ENCODE measurements around the gene CHCT1.
"Not testable (repeated sequence)": the region's sequence is repeated elsewhere in the genome, so short reads cannot be mapped to it uniquely, and the experiment has no call there.

CHCT1 gene

GRCh38 chr17:60419003-60419402, 3.3 kb upstream of the CHCT1 start:
- not testable (repeated sequence) for H2AFZ ChIP-seq (ENCODE audit: insufficient read depth, low read length, poor library complexity); H3K4me3 ChIP-seq (ENCODE audit: low read depth, low read length); H4K8ac ChIP-seq (ENCODE audit: low read depth, low read length); H2BK12ac ChIP-seq (ENCODE audit: low read length); H3K27me3 ChIP-seq (ENCODE audit: insufficient read depth, low read length); H3K4me2 ChIP-seq (ENCODE audit: low read length); H2BK120ac ChIP-seq (ENCODE audit: insufficient read depth, low read length, poor library complexity); H2AK5ac ChIP-seq (ENCODE audit: low read length); H3K36me3 ChIP-seq (ENCODE audit: control insufficient read depth in 1 of 2, insufficient read depth in 2 of 2, low read length in 2 of 2); H4K91ac ChIP-seq (ENCODE audit: low read depth, low read length); H3K14ac ChIP-seq (ENCODE audit: low read length); H2BK5ac ChIP-seq (ENCODE audit: low read depth, low read length, poor library complexity); H3K9me3 ChIP-seq (ENCODE audit: insufficient read depth, low read depth, low read length); H3K27ac ChIP-seq (ENCODE audit: low read depth, low read length); H3K23ac ChIP-seq (ENCODE audit: low read length); DNase-seq; H3K79me2 ChIP-seq (ENCODE audit: control insufficient read depth, insufficient read depth, low read length, poor library complexity); H3K4me1 ChIP-seq (ENCODE audit: control insufficient read depth in 1 of 2, insufficient read depth in 2 of 2, low read length in 2 of 2); H4K12ac ChIP-seq (ENCODE audit: low read depth, low read length); H3K18ac ChIP-seq (ENCODE audit: low read length); H3K79me1 ChIP-seq (ENCODE audit: low read length); H3K4ac ChIP-seq (ENCODE audit: low read depth, low read length); H3K9ac ChIP-seq (ENCODE audit: low read length)
- WGBS (ENCODE audit: extremely low coverage, insufficient coverage, insufficient read length), result no CpG with 5 or more reads among the region's 4 CpGs

- H4K91ac ChIP-seq (ENCODE audit: low read depth, low read length); H3K79me2 ChIP-seq (ENCODE audit: control insufficient read depth, insufficient read depth, low read length, poor library complexity); H3K18ac ChIP-seq (ENCODE audit: low read length); H2AK5ac ChIP-seq (ENCODE audit: low read length); H3K4me1 ChIP-seq (ENCODE audit: control insufficient read depth in 1 of 2, insufficient read depth in 2 of 2, low read length in 2 of 2); H3K36me3 ChIP-seq (ENCODE audit: control insufficient read depth in 1 of 2, insufficient read depth in 2 of 2, low read length in 2 of 2); H3K79me1 ChIP-seq (ENCODE audit: low read length); H3K23ac ChIP-seq (ENCODE audit: low read length); H3K4ac ChIP-seq (ENCODE audit: low read depth, low read length); H4K8ac ChIP-seq (ENCODE audit: low read depth, low read length); H3K27ac ChIP-seq (ENCODE audit: low read depth, low read length); H3K4me3 ChIP-seq (ENCODE audit: low read depth, low read length); H3K9me3 ChIP-seq (ENCODE audit: insufficient read depth, low read depth, low read length); H4K12ac ChIP-seq (ENCODE audit: low read depth, low read length); H3K4me2 ChIP-seq (ENCODE audit: low read length); H2AFZ ChIP-seq (ENCODE audit: insufficient read depth, low read length, poor library complexity); H3K9ac ChIP-seq (ENCODE audit: low read length); H2BK5ac ChIP-seq (ENCODE audit: low read depth, low read length, poor library complexity); H3K27me3 ChIP-seq (ENCODE audit: insufficient read depth, low read length); H2BK12ac ChIP-seq (ENCODE audit: low read length); H2BK120ac ChIP-seq (ENCODE audit: insufficient read depth, low read length, poor library complexity); DNase-seq; H3K14ac ChIP-seq (ENCODE audit: low read length): not testable (repeated sequence)
- no CpG with 5 or more reads among the region's 7 CpGs for WGBS (ENCODE audit: extremely low coverage, insufficient coverage, insufficient read length)
Measured at GRCh38 chr17:60419875-60420274, 2.4 kb upstream of the CHCT1 start.

- Histone ChIP-seq H2AFZ (ENCODE audit: insufficient read depth, low read length, poor library complexity) (peak overlapping the region; percentile 76), H3K4ac (ENCODE audit: low read depth, low read length) (no peak overlapping the region), H3K14ac (ENCODE audit: low read length) (peak overlapping the region; percentile 59), H3K79me2 (ENCODE audit: control insufficient read depth, insufficient read depth, low read length, poor library complexity) (peaks cover 2% of the 10 kb centered on the region), H4K91ac (ENCODE audit: low read depth, low read length) (peak overlapping the region; percentile 48), H3K18ac (ENCODE audit: low read length) (peak overlapping the region; percentile 55), H4K8ac (ENCODE audit: low read depth, low read length) (peak overlapping the region; percentile 89), H3K79me1 (ENCODE audit: low read length) (peaks cover 5% of the 10 kb centered on the region), H3K4me1 (ENCODE audit: control insufficient read depth in 1 of 2, insufficient read depth in 2 of 2, low read length in 2 of 2) (peaks cover 0 to 2% of the 10 kb centered on the region in 2 experiments), H3K4me2 (ENCODE audit: low read length) (peak overlapping the region; percentile 94), H4K12ac (ENCODE audit: low read depth, low read length) (peak overlapping the region; percentile 80), H3K23ac (ENCODE audit: low read length) (no peak overlapping the region), H3K9me3 (ENCODE audit: insufficient read depth, low read depth, low read length) (no peaks in the 10 kb centered on the region), H2BK120ac (ENCODE audit: insufficient read depth, low read length, poor library complexity) (peak overlapping the region; percentile 57), H2BK5ac (ENCODE audit: low read depth, low read length, poor library complexity) (peak overlapping the region; percentile 1), H3K9ac (ENCODE audit: low read length) (peak overlapping the region; percentile 54), H2AK5ac (ENCODE audit: low read length) (no peak overlapping the region), H2BK12ac (ENCODE audit: low read length) (peak overlapping the region; percentile 89), H3K27me3 (ENCODE audit: insufficient read depth, low read length) (no peaks in the 10 kb centered on the region), H3K36me3 (ENCODE audit: control insufficient read depth in 1 of 2, insufficient read depth in 2 of 2, low read length in 2 of 2) (no peaks in the 10 kb centered on the region), H3K4me3 (ENCODE audit: low read depth, low read length) (peak overlapping the region; percentile 68), H3K27ac (ENCODE audit: low read depth, low read length) (no peak overlapping the region)
- peak; percentile 40 to 73 for DNase-seq
- WGBS (ENCODE audit: extremely low coverage, insufficient coverage, insufficient read length), result no CpG with 5 or more reads among the region's 66 CpGs
Measured at GRCh38 chr17:60421273-60422161, 772 bp upstream of the CHCT1 start.

- Histone ChIP-seq H2AK5ac (ENCODE audit: low read length) (no peak overlapping the region), H2BK12ac (ENCODE audit: low read length) (no peak overlapping the region), H3K9me3 (ENCODE audit: insufficient read depth, low read depth, low read length) (no peaks in the 10 kb centered on the region), H3K4me2 (ENCODE audit: low read length) (no peak overlapping the region), H3K4me1 (ENCODE audit: control insufficient read depth in 1 of 2, insufficient read depth in 2 of 2, low read length in 2 of 2) (peaks cover 0 to 2% of the 10 kb centered on the region in 2 experiments), H3K79me2 (ENCODE audit: control insufficient read depth, insufficient read depth, low read length, poor library complexity) (peaks cover 2% of the 10 kb centered on the region), H3K4me3 (ENCODE audit: low read depth, low read length) (no peak overlapping the region), H2BK120ac (ENCODE audit: insufficient read depth, low read length, poor library complexity) (no peak overlapping the region), H3K9ac (ENCODE audit: low read length) (no peak overlapping the region), H3K79me1 (ENCODE audit: low read length) (peaks cover 5% of the 10 kb centered on the region), H2AFZ (ENCODE audit: insufficient read depth, low read length, poor library complexity) (no peak overlapping the region), H4K91ac (ENCODE audit: low read depth, low read length) (no peak overlapping the region), H3K27me3 (ENCODE audit: insufficient read depth, low read length) (no peaks in the 10 kb centered on the region), H3K14ac (ENCODE audit: low read length) (no peak overlapping the region), H3K18ac (ENCODE audit: low read length) (no peak overlapping the region), H3K27ac (ENCODE audit: low read depth, low read length) (no peak overlapping the region), H4K12ac (ENCODE audit: low read depth, low read length) (no peak overlapping the region), H4K8ac (ENCODE audit: low read depth, low read length) (no peak overlapping the region), H2BK5ac (ENCODE audit: low read depth, low read length, poor library complexity) (no peak overlapping the region), H3K23ac (ENCODE audit: low read length) (no peak overlapping the region), H3K36me3 (ENCODE audit: control insufficient read depth in 1 of 2, insufficient read depth in 2 of 2, low read length in 2 of 2) (no peaks in the 10 kb centered on the region), H3K4ac (ENCODE audit: low read depth, low read length) (no peak overlapping the region)
- WGBS (ENCODE audit: extremely low coverage, insufficient coverage, insufficient read length), result no CpG with 5 or more reads among the region's 3 CpGs
- DNase-seq, result no peak
Measured at GRCh38 chr17:60423865-60424264, 1.6 kb downstream of the CHCT1 start.
